K562 (cell line): ENCODE data around the gene OR51B2. TPM values are rescaled to one million over a fixed set of nuclear protein-coding genes. Genes with fewer than 3 reads are reported as not detected.

Experiments used
- CBX8 ChIP-seq: fragments of 200-600 bp; sonication (generic); IDR thresholded peaks from 2 replicates; pipeline ENCODE4 v1.6.1; 2012; ENCODE audit warnings: borderline replicate concordance, mixed run types, low read depth, mild to moderate bottlenecking, moderate library complexity, mixed read lengths, low read length, control low read depth, inconsistent platforms; ENCODE audit not compliant: poor library complexity, severe bottlenecking; ENCODE audit errors: extremely low read depth
- CEBPB ChIP-seq: fragments of 450-650 bp; IDR thresholded peaks from 2 replicates; pipeline ENCODE4 v1.6.1; 2016; ENCODE audit warnings: missing genetic modification characterization, missing compliant biosample characterization
- CHD1 ChIP-seq: fragments of 200-600 bp; sonication (generic); IDR thresholded peaks from one replicate; pipeline ENCODE4 v1.6.1; 2012; ENCODE audit warnings: mild to moderate bottlenecking, moderate library complexity, low read length, inconsistent platforms
- E2F8 ChIP-seq: fragments of 450-650 bp; IDR thresholded peaks from 2 replicates; pipeline ENCODE4 v1.7.1; 2018; ENCODE audit warnings: mild to moderate bottlenecking, low read depth; ENCODE audit not compliant: partially characterized antibody
- EWSR1 ChIP-seq: fragments of 450-650 bp; IDR thresholded peaks from 2 replicates; pipeline ENCODE4 v1.6.1; 2018; ENCODE audit warnings: borderline replicate concordance, mild to moderate bottlenecking, low read depth, moderate library complexity; ENCODE audit not compliant: partially characterized antibody
- ILK ChIP-seq: fragments of 450-650 bp; IDR thresholded peaks from 2 replicates; pipeline ENCODE4 v1.6.1; 2016; ENCODE audit warnings: missing genetic modification characterization, low read depth, mild to moderate bottlenecking, missing compliant biosample characterization, moderate library complexity, borderline replicate concordance
- MAFG ChIP-seq: fragments of 450-650 bp; conservative IDR thresholded peaks from 2 replicates; pipeline ENCODE4 v1.6.1; 2016; ENCODE audit warnings: missing genetic modification characterization, missing compliant biosample characterization
- MAX ChIP-seq: sonication (generic); formaldehyde crosslinking; IDR thresholded peaks from 2 replicates; pipeline ENCODE4 v1.9.0; 2022; ENCODE audit warnings: mild to moderate bottlenecking, missing genetic modification reagents
- MTA1 ChIP-seq: fragments of 450-650 bp; IDR thresholded peaks from 2 replicates; pipeline ENCODE4 v1.6.1; 2017; ENCODE audit warnings: borderline replicate concordance
- MYNN ChIP-seq, 2 experiments: sonication (generic); formaldehyde crosslinking in 1 of 2; IDR thresholded peaks; 2 replicates each; pipeline versions ENCODE4 v1.5.0 to v1.6.1; 2016 to 2020; ENCODE audit warnings: antibody characterized with exemption in 1 of 2, missing genetic modification reagents in 1 of 2
- NELFE ChIP-seq: IDR thresholded peaks from 2 replicates; pipeline ENCODE4 v1.6.1; 2011; ENCODE audit warnings: mild to moderate bottlenecking; ENCODE audit not compliant: insufficient read depth, insufficient read length
- NFE2L1 ChIP-seq: fragments of 450-650 bp; IDR thresholded peaks from 2 replicates; pipeline ENCODE4 v1.6.1; 2016; ENCODE audit warnings: missing genetic modification characterization, low read depth, mild to moderate bottlenecking, missing compliant biosample characterization, moderate library complexity, borderline replicate concordance
- NONO ChIP-seq, 2 experiments: fragments of 200-400 bp in 1 of 2; fragments of 450-650 bp in 1 of 2; formaldehyde crosslinking in 1 of 2; IDR thresholded peaks; 2 replicates each; pipeline ENCODE4 v1.6.1; 2017; ENCODE audit warnings: low read depth in 2 of 2, mild to moderate bottlenecking in 2 of 2, moderate library complexity in 2 of 2, low read length in 1 of 2
- NR4A1 ChIP-seq, 2 experiments: fragments of 250-450 bp in 1 of 2; fragments of 450-650 bp in 1 of 2; sonication (Bioruptor Pico) in 1 of 2; IDR thresholded peaks; 2 replicates each; pipeline versions ENCODE4 v1.4.0 to v1.6.1; 2016 to 2020; ENCODE audit warnings: mild to moderate bottlenecking in 2 of 2, missing compliant biosample characterization in 1 of 2, missing genetic modification characterization in 1 of 2, moderate library complexity in 1 of 2
- NUFIP1 ChIP-seq: fragments of 450-650 bp; IDR thresholded peaks from 2 replicates; pipeline ENCODE4 v1.6.1; 2018; ENCODE audit not compliant: partially characterized antibody
- RBBP5 ChIP-seq: fragments of 200-600 bp; sonication (generic); IDR thresholded peaks from 2 replicates; pipeline ENCODE4 v1.6.1; 2012; ENCODE audit warnings: borderline replicate concordance, mild to moderate bottlenecking, low read length, control low read depth, inconsistent platforms; ENCODE audit not compliant: insufficient read depth, poor library complexity, severe bottlenecking
- RBM22 ChIP-seq: fragments of 200-400 bp; formaldehyde crosslinking; IDR thresholded peaks from 2 replicates; pipeline ENCODE4 v1.6.1; 2018; ENCODE audit warnings: low read length, low read depth; ENCODE audit not compliant: poor library complexity, severe bottlenecking
- TCF15 ChIP-seq: fragments of 250-450 bp; sonication (Bioruptor Pico); IDR thresholded peaks from 2 replicates; pipeline ENCODE4 v1.8.0; 2022; ENCODE audit warnings: moderate library complexity, mild to moderate bottlenecking, inconsistent platforms
- TCF7L2 ChIP-seq: fragments of 150-350 bp; IDR thresholded peaks from 2 replicates; pipeline ENCODE4 v1.6.1; 2016; ENCODE audit warnings: low read depth, mild to moderate bottlenecking, low read length, moderate library complexity
- ZNF23 ChIP-seq: fragments of 250-450 bp; sonication (Bioruptor Pico); IDR thresholded peaks from 2 replicates; pipeline ENCODE4 v1.4.0; 2020; ENCODE audit warnings: mild to moderate bottlenecking
- ZNF311 ChIP-seq: fragments of 250-450 bp; sonication (Bioruptor Pico); IDR thresholded peaks from 2 replicates; pipeline ENCODE4 v1.4.0; 2020; ENCODE audit warnings: mild to moderate bottlenecking, moderate library complexity
- ZNF324 ChIP-seq: fragments of 250-450 bp; sonication (Bioruptor Pico); IDR thresholded peaks from 2 replicates; pipeline ENCODE4 v1.4.0; 2020; ENCODE audit warnings: mild to moderate bottlenecking
- polyA plus RNA-seq, 8 experiments: library from polyadenylated mRNA; depleted of rRNA in 4 of 8; stranded (reverse) in 5 of 8; unstranded in 3 of 8; fragments of >200 nt; fragmentation: Nextera tagmentation in 2 of 8; fragmentation: Illumina TruSeq in 1 of 8; extraction: Ambion mirVana in 2 of 8; extraction: Trizol in 1 of 8; gene quantifications; 2 replicates each; pipeline versions ENCODE4 v1.2.1 to v1.2.3, GENCODE V29; 2011 to 2014; ENCODE audit warnings: inconsistent platforms in 1 of 8, missing spikeins in 1 of 8
- total RNA-seq, 7 experiments: library from RNA; depleted of rRNA in 6 of 7; stranded (reverse); fragments of >200 nt in 6 of 7; fragmentation: Illumina TruSeq in 2 of 7; extraction: Trizol in 2 of 7; gene quantifications; 2 replicates each; pipeline versions ENCODE4 v1.2.1 to v1.2.3, GENCODE V29; 2011 to 2021; ENCODE audit warnings: low replicate concordance in 1 of 7

The OR51B2 gene
- total and polyA plus RNA-seq, 9 of the 15 experiments (the other 6 are each of a cell fraction or from before 2014, with no cell fraction given), result 0.38 to 6.6 (median 4.0) TPM

- TF ChIP-seq ZNF311 (CRISPR knock-in tag), result no peak; the same call in 1 of the 2 replicates
- TF ChIP-seq ZNF23 (CRISPR knock-in tag), result no peak
- TF ChIP-seq NELFE, result no peak
- TF ChIP-seq EWSR1, result no peak
- no peak for TF ChIP-seq CHD1
- no peak for TF ChIP-seq MTA1
- TF ChIP-seq CBX8, result no peak
- TF ChIP-seq ZNF324 (CRISPR knock-in tag), result no peak
- no peak for TF ChIP-seq E2F8
- TF ChIP-seq RBBP5, result no peak
- no peak for TF ChIP-seq CEBPB (tag)
- 0 out of 2 replicates have a peak, but pooled peaks have one; percentile 3 for TF ChIP-seq MAFG (tag)
- TF ChIP-seq NUFIP1, result no peak
- peak; percentile 48 for TF ChIP-seq MAX (CRISPR knock-in tag)
- no peak for TF ChIP-seq RBM22
- no peak for TF ChIP-seq ILK (tag)
- no peak for TF ChIP-seq TCF15 (CRISPR knock-in tag)
- no peak for TF ChIP-seq NR4A1 (CRISPR knock-in tag; IDR thresholded peaks at IDR 0.05)
- TF ChIP-seq NR4A1 (tag; IDR thresholded peaks at IDR 0.05), result peak; percentile 37; the same call in 1 of the 2 replicates
- TF ChIP-seq NONO (IDR thresholded peaks at IDR 0.05; ENCODE audit: low read depth in 2 of 2, low read length in 1 of 2), result no peak
- TF ChIP-seq NFE2L1 (tag), result no peak
- peak; percentile 87 for TF ChIP-seq MYNN (IDR thresholded peaks at IDR 0.05)
- no peak for TF ChIP-seq MYNN (CRISPR knock-in tag; IDR thresholded peaks at IDR 0.05)
- no peak for TF ChIP-seq TCF7L2
These were observed 35.8 kb downstream of the OR51B2 start (continued) for GRCh38 chr11:5288108-5288905.
